Stimulated activated CD4-positive, alpha-beta T cell treated with anti-CD3 and anti-CD28 coated beads, TNF-alpha, amount 100 ng/mL, for 1 hour (primary cell): Measurements from ENCODE around the gene CES3.
"Not testable (repeated sequence)": the region's sequence is repeated elsewhere in the genome, so short reads cannot be mapped to it uniquely, and the experiment has no call there.

ENCODE experiments used
- DNase-seq, 3 donors: peaks; one replicate each; pipeline ENCODE4 v3.0.0-alpha.2; 2020; ENCODE audit warnings: low read depth in 3 of 3, low spot score in 1 of 3

Gene CES3

DNA sequence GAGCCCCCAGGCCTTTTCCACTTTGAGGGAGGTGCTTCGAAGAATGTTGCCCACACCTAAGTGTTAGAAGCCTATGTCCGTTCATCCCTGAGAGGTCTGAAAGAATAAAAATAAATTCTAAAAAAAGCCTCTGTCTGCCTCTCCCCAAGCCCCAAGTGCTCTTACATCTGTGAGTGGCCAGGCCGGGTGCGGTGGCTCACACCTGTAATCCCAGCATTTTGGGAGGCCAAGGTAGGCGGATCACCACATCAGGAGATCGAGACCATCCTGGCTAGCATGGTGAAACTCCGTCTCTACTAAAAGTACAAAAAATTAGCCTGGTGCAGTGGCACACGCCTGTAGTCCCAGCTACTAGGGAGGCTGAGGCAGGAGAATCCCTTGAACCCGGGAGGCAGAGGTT, 16.1 kb upstream of the CES3 start:
- DNase-seq, result not testable (repeated sequence)

DNA sequence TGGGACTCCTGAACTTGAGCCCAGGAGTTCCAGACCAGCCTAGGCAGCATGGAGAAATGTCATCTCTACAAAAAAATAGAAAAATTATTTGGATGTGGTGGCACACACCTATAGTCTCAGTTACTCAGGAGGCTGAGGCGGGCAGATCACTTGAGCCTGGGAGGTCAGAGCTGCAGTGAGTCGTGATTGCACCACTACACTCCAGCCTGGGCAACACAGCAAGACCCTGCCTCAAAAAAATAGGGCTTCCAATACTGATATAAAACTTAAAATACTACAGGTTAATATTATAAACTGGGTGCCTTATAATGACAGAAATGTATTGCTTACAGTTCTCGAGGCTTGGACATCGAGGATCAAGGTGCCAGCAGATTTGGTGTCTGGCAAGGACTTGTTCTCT, 15.1 kb upstream of the CES3 start:
- DNase-seq, result no peak

DNA sequence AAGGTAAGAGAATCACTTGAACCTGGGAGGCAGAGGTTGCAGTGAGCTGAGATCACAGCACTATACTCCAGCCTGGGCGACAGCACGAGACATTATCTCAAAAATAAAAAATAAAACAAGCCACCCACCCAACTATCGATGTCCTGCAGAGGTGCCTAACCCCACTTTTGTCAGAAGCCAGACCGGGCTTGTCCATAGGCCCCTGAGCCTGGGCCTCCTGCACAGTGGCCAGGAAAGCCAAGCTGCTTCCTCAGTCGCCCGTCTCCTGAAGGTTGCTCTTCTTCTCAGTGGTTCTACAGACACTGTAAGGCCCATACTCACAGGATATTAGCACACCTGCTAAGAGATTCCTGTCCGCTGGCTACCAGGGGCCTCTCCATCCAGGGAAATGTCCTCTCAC, 14.5 kb upstream of the CES3 start:
- no peak for DNase-seq

DNA sequence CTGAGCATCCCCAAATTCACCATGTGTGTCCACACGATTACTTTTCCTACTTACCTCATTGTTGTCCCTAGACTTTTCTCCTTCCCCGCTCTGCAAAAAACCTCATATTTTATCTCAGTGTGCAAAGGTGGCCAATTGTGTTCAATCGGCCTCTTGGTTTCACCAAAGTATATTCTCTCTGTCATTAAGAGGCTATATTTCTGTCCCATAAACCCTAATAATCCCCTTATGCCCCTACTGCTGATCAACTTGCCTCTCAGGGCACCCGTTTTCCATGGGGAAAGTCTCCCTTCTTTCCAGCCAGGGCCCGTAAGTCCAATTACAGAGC, 14.1 kb upstream of the CES3 start:
- DNase-seq, result no peak

DNA sequence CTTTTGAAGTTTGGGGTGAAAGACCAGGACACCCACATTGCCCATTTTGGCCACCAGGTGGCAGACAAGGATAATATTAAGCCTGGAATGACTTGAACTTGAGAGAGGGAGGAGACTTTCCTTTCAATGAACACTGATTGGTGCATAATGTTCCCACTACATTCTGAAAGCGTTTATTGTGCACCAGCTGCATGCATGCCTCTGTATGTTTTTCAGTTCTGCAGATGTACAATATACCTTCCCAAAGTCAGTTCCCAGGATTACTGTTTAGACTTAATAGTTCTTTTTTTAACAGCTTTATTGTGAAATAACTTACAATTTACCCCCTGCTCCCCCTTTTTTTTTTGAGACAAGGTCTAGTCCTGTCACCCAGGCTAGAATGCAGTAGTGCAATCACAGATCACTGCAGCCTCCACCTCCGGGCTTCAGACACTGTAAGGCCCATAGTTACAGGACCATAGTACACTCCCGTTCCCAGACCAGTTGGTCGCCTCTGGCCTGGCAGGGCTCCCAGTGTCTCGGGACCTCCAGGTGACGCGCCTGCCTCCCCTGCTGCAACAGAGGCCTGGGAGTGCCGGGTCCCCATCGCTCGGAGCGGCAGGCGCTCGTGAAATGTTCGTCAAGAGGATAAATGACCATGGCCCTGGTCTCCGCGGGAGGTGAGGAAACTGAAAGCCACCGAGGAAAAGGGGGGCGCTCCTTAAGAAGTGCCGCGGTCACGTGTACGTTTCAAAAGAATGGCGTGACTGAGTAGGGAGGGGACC, 13.6 kb upstream of the CES3 start:
- DNase-seq, result peak; percentile 48 to 72 (median 62)

DNA sequence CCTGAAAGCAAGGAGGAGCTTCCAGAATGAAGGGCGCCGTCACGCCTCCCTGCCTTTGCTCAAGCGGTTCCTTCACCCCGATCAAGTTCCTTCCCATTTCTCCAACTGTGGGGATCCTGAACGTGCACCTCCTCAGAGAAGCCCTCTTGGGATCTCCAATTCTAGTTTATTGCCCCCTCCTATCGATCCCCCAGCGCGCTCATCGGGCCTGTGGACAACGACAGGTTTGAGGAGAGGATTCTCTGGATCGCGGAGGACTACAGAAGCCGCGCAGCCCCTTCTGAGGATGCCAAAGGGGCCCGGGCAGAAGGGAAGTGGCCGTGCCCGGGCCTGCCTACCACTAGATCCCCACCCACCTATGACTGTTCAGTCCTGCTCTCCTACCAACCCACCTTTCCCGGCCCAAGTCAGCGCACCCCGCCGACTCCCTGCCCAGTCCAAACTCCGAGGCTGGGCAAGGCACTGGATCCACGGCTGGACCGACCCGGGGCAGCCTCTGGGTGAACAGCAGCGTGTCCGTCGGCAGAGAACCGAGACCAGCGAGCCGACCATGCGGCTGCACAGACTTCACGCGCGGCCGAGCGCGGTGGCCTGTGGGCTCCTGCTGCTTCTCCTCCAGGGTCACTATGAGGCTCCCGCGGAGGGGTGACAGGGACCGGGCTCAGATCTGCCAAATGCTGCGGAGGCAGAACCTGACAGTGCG, 12.8 kb upstream of the CES3 start:
- DNase-seq, result no peak

DNA sequence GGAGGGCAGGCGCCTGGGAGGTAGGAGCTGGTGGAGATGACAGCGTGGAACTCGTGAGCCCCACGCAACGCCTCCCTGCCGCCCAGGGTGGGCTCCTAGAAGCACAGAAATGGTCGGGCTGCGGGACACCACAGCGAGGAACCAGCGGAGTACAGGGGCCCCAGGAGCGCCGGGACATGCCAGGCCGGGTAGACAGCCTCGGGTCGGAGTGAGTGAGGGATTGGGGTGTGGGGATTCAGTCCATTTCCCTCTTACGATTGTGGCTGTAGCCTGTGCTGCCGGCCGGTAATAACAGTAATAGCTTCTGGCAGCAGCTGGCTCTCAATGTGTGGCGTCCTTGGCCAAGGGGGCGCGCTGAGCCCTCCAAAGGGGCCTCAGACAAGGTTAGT, 12.2 kb upstream of the CES3 start:
- DNase-seq, result no peak

GRCh38 chr16:66949472-66949871, 11.6 kb upstream of the CES3 start:
- no peak for DNase-seq

DNA sequence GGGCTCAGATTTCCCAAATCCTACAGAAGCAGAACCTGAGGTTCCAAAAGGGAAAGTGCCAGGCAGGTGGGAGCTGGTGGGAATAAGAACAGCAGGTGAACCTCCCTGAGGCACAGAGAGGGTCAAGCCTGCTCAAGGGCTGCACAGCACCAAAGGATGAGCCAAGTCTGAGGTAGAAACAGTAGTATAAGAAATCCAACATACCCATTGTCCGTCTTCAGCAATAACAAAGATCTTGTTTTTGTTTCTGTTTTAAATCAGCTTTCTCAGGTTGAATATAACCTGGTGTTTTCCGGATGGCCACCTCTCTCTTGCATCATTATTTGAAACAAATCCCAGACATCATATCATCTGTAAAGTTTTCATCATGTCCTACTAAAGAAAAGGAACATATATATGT, 10.6 kb upstream of the CES3 start:
- no peak for DNase-seq

- DNase-seq, result no peak
These were observed 9.9 kb upstream of the CES3 start for GRCh38 chr16:66950971-66951790.

GRCh38 chr16:66952430-66953110, 8.5 kb upstream of the CES3 start:
- no peak for DNase-seq

DNA sequence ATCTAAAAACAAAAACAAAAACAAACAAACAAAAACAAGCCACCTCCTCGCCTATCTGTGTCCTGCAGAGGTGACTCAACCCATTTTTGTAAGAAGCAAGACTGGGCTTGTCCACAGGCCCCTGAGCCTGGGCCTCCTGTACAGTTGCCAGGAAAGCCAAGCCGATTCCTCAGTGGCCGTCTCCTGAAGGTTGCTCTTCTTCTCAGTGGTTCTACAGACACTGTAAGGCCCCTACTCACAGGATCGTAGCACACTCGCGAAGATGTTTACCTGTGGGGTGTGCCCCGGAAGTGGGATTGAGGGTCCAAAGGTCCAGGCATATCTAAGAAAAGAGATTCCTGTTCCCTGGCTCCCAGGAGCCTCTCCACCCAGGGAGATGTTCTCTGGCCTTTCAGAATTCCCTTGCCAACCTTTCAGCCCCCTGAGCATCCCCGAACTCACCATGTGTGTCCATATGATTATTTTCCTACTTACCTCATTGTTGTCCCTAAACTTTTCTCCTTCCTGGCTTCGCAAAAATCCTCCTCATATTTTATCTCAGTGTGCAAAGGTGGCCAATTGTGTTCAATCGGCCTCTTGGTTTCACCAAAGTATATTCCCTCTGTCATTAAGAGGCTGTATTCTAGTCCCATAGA, 7.5 kb upstream of the CES3 start:
- DNase-seq, result no peak

DNA sequence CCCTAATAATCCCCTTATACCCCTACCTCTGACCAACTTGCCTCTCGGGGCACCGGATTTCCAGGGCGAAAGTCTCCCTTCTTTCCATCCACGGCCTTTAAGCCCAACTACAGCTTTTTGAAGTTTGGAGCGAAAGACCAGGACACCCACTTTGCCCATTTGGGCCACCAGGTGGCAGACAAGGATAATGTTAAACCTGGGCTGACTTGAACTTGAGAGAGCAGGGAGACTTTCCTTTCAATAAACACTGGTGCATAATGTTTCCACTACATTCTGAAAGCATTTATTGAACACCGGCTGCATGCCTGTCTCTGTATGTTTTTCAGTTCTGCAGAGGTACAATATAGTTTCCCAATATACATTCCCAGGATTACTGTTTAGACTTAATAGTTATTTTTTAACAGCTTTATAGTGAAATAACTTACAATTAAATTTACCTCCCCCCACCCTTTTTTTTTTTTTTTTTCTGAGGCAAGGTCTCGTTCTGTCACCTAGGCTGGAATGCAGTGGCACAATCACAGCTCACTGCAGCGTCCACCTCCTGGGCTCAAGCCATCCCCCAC, 6.9 kb upstream of the CES3 start:
- DNase-seq, result peak; percentile 30 to 64 (median 41)

- not testable (repeated sequence) for DNase-seq
These were observed 5.5 kb upstream of the CES3 start for GRCh38 chr16:66955363-66956153.

DNA sequence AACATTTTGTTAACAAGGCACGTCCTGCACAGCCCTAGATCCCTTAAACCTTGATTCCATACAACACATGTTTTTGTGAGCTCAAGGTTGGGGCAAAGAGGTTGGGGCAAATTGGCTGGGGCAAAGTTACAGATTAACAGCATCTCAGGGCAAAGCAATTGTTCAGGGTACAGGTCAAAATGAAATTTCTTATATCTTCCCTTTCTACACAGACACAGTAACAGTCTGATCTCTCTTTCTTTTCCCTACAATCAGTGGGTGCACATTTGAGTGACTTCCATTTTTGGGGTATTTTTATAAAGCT, 5.0 kb upstream of the CES3 start:
- DNase-seq, result not testable (repeated sequence)

GRCh38 chr16:66958857-66959703, 2.0 kb upstream of the CES3 start:
- DNase-seq, result no peak

GRCh38 chr16:66959704-66960161, 1.3 kb upstream of the CES3 start:
- no peak for DNase-seq

- DNase-seq, result no peak
These were observed 796 bp upstream of the CES3 start for GRCh38 chr16:66960270-66960669.

DNA sequence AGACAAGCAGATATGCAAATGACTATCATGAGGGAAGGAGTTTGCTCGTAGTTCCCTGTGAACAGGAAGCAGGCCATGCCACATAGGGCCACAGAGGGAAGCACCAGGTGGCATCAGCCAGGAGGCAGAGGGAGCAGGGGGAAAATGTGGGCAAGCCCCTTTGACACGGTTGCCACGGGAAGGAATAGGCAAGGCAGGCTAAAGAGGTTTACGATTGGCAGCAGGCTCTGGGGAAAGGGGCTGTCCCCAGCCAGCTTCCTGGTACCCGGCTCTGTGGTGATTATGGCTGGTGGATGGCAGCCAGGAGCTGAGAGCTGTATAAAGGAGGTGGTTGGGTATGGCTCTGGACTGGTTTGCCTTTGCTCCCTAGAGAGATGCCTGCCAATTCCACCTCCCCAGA, 848 bp downstream of the CES3 start:
- DNase-seq, result no peak
